Caki2 (cell line): Measurements from ENCODE around the gene PNKD. TPM values are rescaled to one million over a fixed set of nuclear protein-coding genes. Genes with fewer than 3 reads are reported as not detected.
"Not testable (repeated sequence)": the region's sequence is repeated elsewhere in the genome, so short reads cannot be mapped to it uniquely, and the experiment has no call there.

Experiments
- DNase-seq: peaks from one replicate; pipeline ENCODE4 v3.0.0-alpha.2; 2015; ENCODE audit warnings: low read depth
- in situ Hi-C: cut with HindIII; loops from 2 replicates; pipeline ENCODE4 v1.10.0; 2016; ENCODE audit warnings: low sequenced_read_pairs, low pct_unique_long_range_greater_than_20kb, mixed read lengths
- total RNA-seq: library from RNA; depleted of rRNA; stranded (reverse); fragments of >200 nt; shearing (Covaris generic); gene quantifications from 2 replicates; pipeline ENCODE4 v1.2.3, GENCODE V29; 2014; ENCODE audit warnings: low replicate concordance

PNKD gene
- total RNA-seq, 1 experiment from 2014 or later: 75.8 TPM

- DNase-seq: no peak
- in situ Hi-C loops: no loop called here
These were observed 585 bp downstream of the PNKD start for GRCh38 chr2:218270721-218271486.

- DNase-seq: no peak
- in situ Hi-C loops: no loop called here
These were observed 1.1 kb downstream of the PNKD start for GRCh38 chr2:218271487-218271797.

- no peak for DNase-seq
- in situ Hi-C loops: no loop called here
These were observed 1.7 kb downstream of the PNKD start for GRCh38 chr2:218271865-218272530.

- in situ Hi-C loops: no loop called here
- peak; percentile 82 for DNase-seq
These were observed 2.4 kb downstream of the PNKD start for GRCh38 chr2:218272531-218273212.

- DNase-seq, in situ Hi-C loops: not testable (repeated sequence)
These were observed 3.0 kb downstream of the PNKD start for GRCh38 chr2:218273214-218273907.

GRCh38 chr2:218273908-218274249, 3.6 kb downstream of the PNKD start:
- in situ Hi-C loops: no loop called here
- no peak for DNase-seq

- in situ Hi-C loops: no loop called here
- DNase-seq: no peak
These were observed 4.3 kb downstream of the PNKD start for GRCh38 chr2:218274586-218274985.

GRCh38 chr2:218275371-218276072, 5.2 kb downstream of the PNKD start:
- no peak for DNase-seq
- in situ Hi-C loops: no loop called here

- DNase-seq: no peak
- in situ Hi-C loops: no loop called here
These were observed 6.9 kb downstream of the PNKD start for GRCh38 chr2:218276986-218277755.

- in situ Hi-C loops: no loop called here
- DNase-seq: no peak
These were observed 7.6 kb downstream of the PNKD start for GRCh38 chr2:218277921-218278320.

GRCh38 chr2:218278531-218279360, 8.4 kb downstream of the PNKD start:
- in situ Hi-C loops: no loop called here
- DNase-seq: no peak

- no peak for DNase-seq
- in situ Hi-C loops: no loop called here
These were observed 10.0 kb downstream of the PNKD start for GRCh38 chr2:218280260-218280870.

GRCh38 chr2:218281449-218281848, 11.1 kb downstream of the PNKD start:
- in situ Hi-C loops: no loop called here
- no peak for DNase-seq

GRCh38 chr2:218282173-218282991, 12.1 kb downstream of the PNKD start:
- no peak for DNase-seq
- in situ Hi-C loops: no loop called here

GRCh38 chr2:218284106-218284811, 13.9 kb downstream of the PNKD start:
- peak; percentile 39 for DNase-seq
- in situ Hi-C loops: no loop called here
